Measurements from ENCODE around the gene ANKS1B. TPM values are rescaled to one million over a fixed set of nuclear protein-coding genes. Genes with fewer than 3 reads are reported as not detected.

The ANKS1B gene
- total RNA-seq, 1 experiment from 2014 or later, result 0.54 TPM

DNA sequence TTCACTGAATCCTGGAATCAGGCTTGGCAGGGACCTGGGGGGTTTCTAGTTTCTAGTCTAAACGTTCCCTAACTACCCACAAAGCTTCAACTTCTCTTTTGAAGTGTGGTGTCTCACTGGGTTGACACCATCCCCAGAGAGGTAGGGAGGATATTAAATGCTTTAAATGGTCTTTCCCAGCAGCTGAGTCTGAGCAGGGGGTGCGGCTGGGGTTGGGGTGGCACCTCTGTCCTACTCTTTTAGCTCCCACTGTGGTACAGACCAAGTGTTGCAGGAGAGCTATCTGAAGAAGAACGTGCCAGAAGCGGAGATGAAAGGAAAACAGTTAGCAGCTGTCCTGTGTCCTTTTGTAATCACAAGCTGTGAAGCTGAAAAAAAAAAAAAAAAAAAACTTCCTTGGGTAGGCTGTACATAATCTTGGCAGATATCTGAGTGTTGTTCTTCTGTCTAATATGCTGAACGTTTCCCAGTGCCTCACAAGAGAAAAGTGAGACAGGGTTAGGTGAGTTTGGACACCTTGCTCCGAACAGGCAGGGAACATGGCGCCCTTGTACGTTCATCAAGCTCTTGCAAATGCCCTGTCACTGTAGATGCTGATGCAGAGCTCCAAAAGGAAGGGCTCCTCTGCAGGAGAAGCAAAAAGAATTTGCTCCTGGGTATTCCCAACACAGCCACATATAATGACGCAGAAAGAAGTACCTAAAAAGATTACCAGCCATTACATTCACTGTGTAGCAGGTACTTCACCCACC lies 892.5 kb downstream of the ANKS1B start (continued):
- TF ChIP-seq TCF7L2 (IDR thresholded peaks at IDR 0.05; ENCODE audit: borderline replicate concordance, extremely low read depth, insufficient read depth, insufficient read length) (no peak), POLR2A (IDR thresholded peaks at IDR 0.05; ENCODE audit: borderline replicate concordance, extremely low read depth, insufficient read depth, insufficient read length) (no peak), YY1 (IDR thresholded peaks at IDR 0.05; ENCODE audit: extremely low read depth, insufficient replicate concordance, low read depth, low read length) (no peak), RAD21 (IDR thresholded peaks at IDR 0.05; ENCODE audit: low read depth) (no peak), ZNF274 (IDR thresholded peaks at IDR 0.05; ENCODE audit: low read depth, low read length) (no peak), JUND (IDR thresholded peaks at IDR 0.05) (no peak), EZH2 (IDR thresholded peaks at IDR 0.05) (no peak), FOSL1 (IDR thresholded peaks at IDR 0.05; ENCODE audit: low read depth) (no peak)

DNA sequence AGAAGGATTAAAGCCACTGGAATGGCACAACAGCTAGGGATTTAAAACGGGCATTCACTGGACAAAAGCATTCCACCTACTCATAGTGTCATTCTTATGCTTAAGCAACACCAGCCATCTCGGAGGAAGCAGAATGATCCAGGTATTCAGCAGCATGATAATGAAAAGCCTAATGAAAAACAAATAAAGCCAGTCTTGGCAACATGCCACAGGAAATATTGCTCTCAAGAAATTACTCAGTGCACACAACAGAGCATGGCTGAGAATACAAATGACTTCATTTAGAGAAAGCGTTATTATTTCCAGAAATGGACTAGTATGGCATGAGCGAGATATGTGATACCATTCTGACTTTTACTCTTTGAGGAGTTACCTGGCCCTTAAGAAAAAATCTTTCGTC lies 897.5 kb downstream of the ANKS1B start:
- ChIA-PET POLR2A (no interaction called here), RAD21 (ENCODE audit: low non-redundant PET in 1 of 2, low total read pairs in 2 of 2, uncharacterized antibody in 2 of 2, unreplicated experiment in 2 of 2) (no interaction called here), CTCF (no interaction called here)
- Histone ChIP-seq H4K20me1 (ENCODE audit: insufficient read depth) (no peaks in the 10 kb centered on the region), H3K27ac (ENCODE audit: low read depth, low read length) (no peak overlapping the region), H3K4me3 (replicated peaks in 1 of 2; ENCODE audit: low read depth in 1 of 2, low read length in 2 of 2) (no peak overlapping the region), H2AFZ (ENCODE audit: low read depth, low read length, poor library complexity, severe bottlenecking) (no peak overlapping the region), H3K36me3 (ENCODE audit: control insufficient read depth in 1 of 2, insufficient read depth in 2 of 2, low read length in 2 of 2) (no peaks in the 10 kb centered on the region), H3K4me2 (ENCODE audit: low read length) (no peak overlapping the region), H3K9me2 (ENCODE audit: insufficient read depth) (no peaks in the 10 kb centered on the region), H3K4me1 (ENCODE audit: control insufficient read depth in 1 of 2, insufficient read depth in 2 of 2, low read length in 2 of 2) (no peaks in the 10 kb centered on the region), H3K79me2 (ENCODE audit: insufficient read depth, low read length) (no peaks in the 10 kb centered on the region), H3K27me3 (ENCODE audit: insufficient read depth, low read length) (0 out of 2 replicates have a peak, but pooled peaks cover 16% of the 10 kb centered on the region), H3K9ac (ENCODE audit: low read length) (no peak overlapping the region), H3K9me3 (ENCODE audit: control insufficient read depth in 1 of 2, insufficient read depth in 1 of 2, low read depth in 1 of 2, low read length in 2 of 2) (no peaks in the 10 kb centered on the region)
- intact Hi-C loops (cut with micrococcal nuclease), result no loop called here
- DNase-seq (ENCODE audit: low read depth, low spot score), result no peak
- BruUV-seq (replicated peaks), result no TSS peak
- no peak for ATAC-seq
- TF ChIP-seq EGR1 (IDR thresholded peaks at IDR 0.05; ENCODE audit: low read depth) (no peak), POLR2A (IDR thresholded peaks at IDR 0.05; ENCODE audit: borderline replicate concordance, extremely low read depth, insufficient read depth, insufficient read length) (no peak), SIN3A (IDR thresholded peaks at IDR 0.05; ENCODE audit: low read depth) (no peak), FOSL1 (IDR thresholded peaks at IDR 0.05; ENCODE audit: low read depth) (no peak), EZH2 (IDR thresholded peaks at IDR 0.05) (no peak), SP1 (IDR thresholded peaks at IDR 0.05; ENCODE audit: low read depth) (no peak), YY1 (IDR thresholded peaks at IDR 0.05; ENCODE audit: extremely low read depth, insufficient replicate concordance, low read depth, low read length) (no peak), SRF (IDR thresholded peaks at IDR 0.05; ENCODE audit: low read depth) (no peak)

Measured in HCT116 (cell line).